ENCODE data around the gene CAB39. TPM values are rescaled to one million over a fixed set of nuclear protein-coding genes. Genes with fewer than 3 reads are reported as not detected.

Gene CAB39
- total RNA-seq, 4 donors from 2014 or later: 60.2 to 124 (median 72.2) TPM

GRCh38 chr2:230714136-230714480 lies 1.5 kb downstream of the CAB39 start:
- no peaks in the 10 kb centered on the region for H3K9me3 ChIP-seq
- no peaks in the 10 kb centered on the region for H3K36me3 ChIP-seq
- H3K4me1 ChIP-seq: peaks cover 0 to 43% (median 11%) of the 10 kb centered on the region in 4 donors
- TF ChIP-seq CTCF (IDR thresholded peaks at IDR 0.05): no peak
- TF ChIP-seq POLR2A (IDR thresholded peaks at IDR 0.05): peak in 1 of 2 donors; percentile 7
- peak overlapping the region; percentile 93 to 97 (median 96) for H3K27ac ChIP-seq
- DNase-seq: no peak
- no peaks in the 10 kb centered on the region for H3K27me3 ChIP-seq
- H3K4me3 ChIP-seq: peak overlapping the region; percentile 89 to 99 (median 93)

- Histone ChIP-seq H3K9me3 (no peaks in the 10 kb centered on the region), H3K36me3 (peaks cover 0 to 3% (median 0%) of the 10 kb centered on the region in 3 donors), H3K27ac (peak overlapping the region in 2 of 4 donors; percentile 3 to 61), H3K4me1 (peaks cover 0 to 45% (median 11%) of the 10 kb centered on the region in 4 donors), H3K27me3 (no peaks in the 10 kb centered on the region), H3K4me3 (peak overlapping the region in 1 of 4 donors; percentile 89)
- no peak for DNase-seq
- TF ChIP-seq POLR2A (IDR thresholded peaks at IDR 0.05) (no peak), CTCF (IDR thresholded peaks at IDR 0.05) (no peak)
Observed at GRCh38 chr2:230715201-230715600, 2.6 kb downstream of the CAB39 start.

- no peaks in the 10 kb centered on the region for H3K9me3 ChIP-seq
- H3K4me1 ChIP-seq: peaks cover 0 to 45% (median 13%) of the 10 kb centered on the region in 4 donors
- no peak overlapping the region for H3K27ac ChIP-seq
- H3K36me3 ChIP-seq: peaks cover 0 to 9% (median 0%) of the 10 kb centered on the region in 3 donors
- TF ChIP-seq CTCF (IDR thresholded peaks at IDR 0.05) (no peak), POLR2A (IDR thresholded peaks at IDR 0.05) (no peak)
- no peak overlapping the region for H3K4me3 ChIP-seq
- no peak for DNase-seq
- no peaks in the 10 kb centered on the region for H3K27me3 ChIP-seq
Observed at GRCh38 chr2:230716588-230716987, 3.9 kb downstream of the CAB39 start.

- H3K4me3 ChIP-seq: no peak overlapping the region
- TF ChIP-seq POLR2A (IDR thresholded peaks at IDR 0.05) (no peak), CTCF (IDR thresholded peaks at IDR 0.05) (no peak)
- peaks cover 0 to 41% (median 17%) of the 10 kb centered on the region in 4 donors for H3K4me1 ChIP-seq
- H3K27ac ChIP-seq: peak overlapping the region in 1 of 4 donors; percentile 17
- no peaks in the 10 kb centered on the region for H3K27me3 ChIP-seq
- peaks cover 0 to 13% (median 0%) of the 10 kb centered on the region in 3 donors for H3K36me3 ChIP-seq
- H3K9me3 ChIP-seq: no peaks in the 10 kb centered on the region
- no peak for DNase-seq
Observed at GRCh38 chr2:230717600-230717999, 5.0 kb downstream of the CAB39 start.

- DNase-seq: no peak
- peaks cover 0 to 41% (median 17%) of the 10 kb centered on the region in 4 donors for H3K4me1 ChIP-seq
- H3K9me3 ChIP-seq: no peaks in the 10 kb centered on the region
- H3K4me3 ChIP-seq: no peak overlapping the region
- peaks cover 0 to 19% (median 0%) of the 10 kb centered on the region in 3 donors for H3K36me3 ChIP-seq
- no peaks in the 10 kb centered on the region for H3K27me3 ChIP-seq
- TF ChIP-seq POLR2A (IDR thresholded peaks at IDR 0.05): no peak
- TF ChIP-seq CTCF (IDR thresholded peaks at IDR 0.05): no peak
- H3K27ac ChIP-seq: no peak overlapping the region
Observed at GRCh38 chr2:230719340-230719739, 6.7 kb downstream of the CAB39 start.

GRCh38 chr2:230721712-230722111 lies 9.1 kb downstream of the CAB39 start:
- TF ChIP-seq POLR2A (IDR thresholded peaks at IDR 0.05) (no peak), CTCF (IDR thresholded peaks at IDR 0.05) (no peak)
- peaks cover 0 to 19% (median 0%) of the 10 kb centered on the region in 3 donors for H3K36me3 ChIP-seq
- no peak overlapping the region for H3K4me3 ChIP-seq
- peaks cover 0 to 22% (median 10%) of the 10 kb centered on the region in 4 donors for H3K4me1 ChIP-seq
- H3K27me3 ChIP-seq: no peaks in the 10 kb centered on the region
- DNase-seq: peak in 1 of 3 donors; percentile 52
- peak overlapping the region in 1 of 4 donors; percentile 43 for H3K27ac ChIP-seq
- H3K9me3 ChIP-seq: no peaks in the 10 kb centered on the region
